HepG2 (cell line): ENCODE measurements around the gene DYRK2. TPM values are rescaled to one million over a fixed set of nuclear protein-coding genes. Genes with fewer than 3 reads are reported as not detected.

Source experiments
- AGO2 ChIP-seq: fragments of 200-400 bp; formaldehyde crosslinking; optimal IDR thresholded peaks from 2 replicates; pipeline ENCODE3; 2017; ENCODE audit warnings: mild to moderate bottlenecking, low read depth, low read length, moderate library complexity
- ARHGAP35 ChIP-seq: sonication (generic); formaldehyde crosslinking; IDR thresholded peaks from 2 replicates; pipeline ENCODE4 v1.9.0; 2022; ENCODE audit warnings: mild to moderate bottlenecking, inconsistent platforms, moderate library complexity, missing genetic modification reagents, borderline replicate concordance
- ATF7 ChIP-seq, 2 experiments: fragments of 450-650 bp in 1 of 2; sonication (generic) in 1 of 2; formaldehyde crosslinking in 1 of 2; IDR thresholded peaks; 2 replicates each; pipeline versions ENCODE4 v1.4.0 to v1.6.1; 2016 to 2020; ENCODE audit warnings: antibody characterized with exemption in 1 of 2, mild to moderate bottlenecking in 1 of 2, missing genetic modification reagents in 1 of 2
- CC2D1A ChIP-seq: sonication (generic); formaldehyde crosslinking; IDR thresholded peaks from 2 replicates; pipeline ENCODE4 v1.8.1; 2023; ENCODE audit warnings: mild to moderate bottlenecking, missing genetic modification reagents
- GATA4 ChIP-seq: sonication (generic); IDR thresholded peaks from 2 replicates; pipeline ENCODE4 v1.6.1; 2016; ENCODE audit warnings: antibody characterized with exemption, low read depth, borderline replicate concordance
- GPN1 ChIP-seq: sonication (generic); formaldehyde crosslinking; IDR thresholded peaks from 2 replicates; pipeline ENCODE4 v1.5.1; 2020; ENCODE audit warnings: missing genetic modification reagents, borderline replicate concordance
- HNF4A ChIP-seq: sonication (generic); formaldehyde crosslinking; IDR thresholded peaks from 2 replicates; pipeline ENCODE4 v1.4.0; 2020; ENCODE audit warnings: missing genetic modification reagents
- HNRNPUL1 ChIP-seq: fragments of 200-400 bp; formaldehyde crosslinking; IDR thresholded peaks from 2 replicates; pipeline ENCODE4 v1.6.1; 2017; ENCODE audit warnings: low read depth, mild to moderate bottlenecking, low read length, moderate library complexity
- KLF12 ChIP-seq: sonication (generic); formaldehyde crosslinking; IDR thresholded peaks from 2 replicates; pipeline ENCODE4 v1.4.0; 2020; ENCODE audit warnings: missing genetic modification reagents, borderline replicate concordance
- LBX2 ChIP-seq: sonication (generic); formaldehyde crosslinking; IDR thresholded peaks from 2 replicates; pipeline ENCODE4 v1.5.0; 2020; ENCODE audit warnings: missing genetic modification reagents, mild to moderate bottlenecking, borderline replicate concordance
- MBD4 ChIP-seq: IDR thresholded peaks from 2 replicates; pipeline ENCODE4 v1.6.1; 2012; ENCODE audit warnings: low read length, inconsistent platforms, borderline replicate concordance
- MEF2D ChIP-seq: sonication (generic); formaldehyde crosslinking; IDR thresholded peaks from 2 replicates; pipeline ENCODE4 v1.5.1; 2020; ENCODE audit warnings: mild to moderate bottlenecking, missing genetic modification reagents
- MZF1 ChIP-seq: sonication (generic); formaldehyde crosslinking; IDR thresholded peaks from 2 replicates; pipeline ENCODE4 v1.8.1; 2023; ENCODE audit warnings: mild to moderate bottlenecking, missing genetic modification reagents, borderline replicate concordance
- PHF5A ChIP-seq: IDR thresholded peaks from one replicate; pipeline ENCODE4 v1.6.1; 2018; ENCODE audit warnings: low read depth, missing genetic modification reagents; ENCODE audit not compliant: unreplicated experiment
- PRPF4 ChIP-seq: fragments of 200-400 bp; formaldehyde crosslinking; IDR thresholded peaks from 2 replicates; pipeline ENCODE4 v1.6.1; 2016; ENCODE audit warnings: low read length, low read depth; ENCODE audit not compliant: poor library complexity, severe bottlenecking
- ZBTB8A ChIP-seq: sonication (generic); formaldehyde crosslinking; IDR thresholded peaks from 2 replicates; pipeline ENCODE4 v1.4.0; 2020; ENCODE audit warnings: mild to moderate bottlenecking, low read depth, missing genetic modification reagents, borderline replicate concordance
- ZNF160 ChIP-seq: sonication (generic); formaldehyde crosslinking; IDR thresholded peaks from 2 replicates; pipeline ENCODE4 v1.8.0; 2022; ENCODE audit warnings: mild to moderate bottlenecking, inconsistent platforms, missing genetic modification reagents
- ZNF296 ChIP-seq: sonication (generic); formaldehyde crosslinking; conservative IDR thresholded peaks from 2 replicates; pipeline ENCODE4 v1.5.0; 2020; ENCODE audit warnings: mild to moderate bottlenecking, missing genetic modification reagents
- ZNF468 ChIP-seq: sonication (generic); formaldehyde crosslinking; IDR thresholded peaks from 2 replicates; pipeline ENCODE4 v1.8.0; 2022; ENCODE audit warnings: mild to moderate bottlenecking, moderate library complexity, missing genetic modification reagents
- ZNF576 ChIP-seq: sonication (generic); formaldehyde crosslinking; IDR thresholded peaks from 2 replicates; pipeline ENCODE4 v1.4.0; 2020; ENCODE audit warnings: mild to moderate bottlenecking, missing genetic modification reagents
- ZNF646 ChIP-seq: sonication (generic); formaldehyde crosslinking; IDR thresholded peaks from 2 replicates; pipeline ENCODE4 v1.9.0; 2021; ENCODE audit warnings: mild to moderate bottlenecking, missing genetic modification reagents
- ZNF691 ChIP-seq: sonication (generic); formaldehyde crosslinking; IDR thresholded peaks from 2 replicates; pipeline ENCODE4 v1.4.0; 2020; ENCODE audit warnings: missing genetic modification reagents, low read depth, mild to moderate bottlenecking, borderline replicate concordance
- polyA plus RNA-seq, 8 experiments: library from polyadenylated mRNA; depleted of rRNA in 3 of 8; stranded (reverse) in 7 of 8; unstranded in 1 of 8; fragments of >200 nt; fragmentation: Illumina TruSeq in 4 of 8; extraction: Trizol in 4 of 8; gene quantifications; 2 replicates each; pipeline versions ENCODE4 v1.2.1 to v1.2.3, GENCODE V29; 2011 to 2016; ENCODE audit warnings: low read depth in 4 of 8, missing spikeins in 1 of 8, mixed read lengths in 1 of 8; ENCODE audit not compliant: insufficient read depth in 1 of 8
- total RNA-seq, 5 experiments: library from RNA; depleted of rRNA; stranded (reverse); fragments of >200 nt; fragmentation: Illumina TruSeq; extraction: Trizol; gene quantifications; 2 replicates each; pipeline ENCODE4 v1.2.3, GENCODE V29; 2016; ENCODE audit warnings: low read depth in 1 of 5

Gene DYRK2
- total and polyA plus RNA-seq, 2 of the 13 experiments (the other 11 are each of a cell fraction or from before 2014, with no cell fraction given) = 8.2 to 11.5 TPM

DNA sequence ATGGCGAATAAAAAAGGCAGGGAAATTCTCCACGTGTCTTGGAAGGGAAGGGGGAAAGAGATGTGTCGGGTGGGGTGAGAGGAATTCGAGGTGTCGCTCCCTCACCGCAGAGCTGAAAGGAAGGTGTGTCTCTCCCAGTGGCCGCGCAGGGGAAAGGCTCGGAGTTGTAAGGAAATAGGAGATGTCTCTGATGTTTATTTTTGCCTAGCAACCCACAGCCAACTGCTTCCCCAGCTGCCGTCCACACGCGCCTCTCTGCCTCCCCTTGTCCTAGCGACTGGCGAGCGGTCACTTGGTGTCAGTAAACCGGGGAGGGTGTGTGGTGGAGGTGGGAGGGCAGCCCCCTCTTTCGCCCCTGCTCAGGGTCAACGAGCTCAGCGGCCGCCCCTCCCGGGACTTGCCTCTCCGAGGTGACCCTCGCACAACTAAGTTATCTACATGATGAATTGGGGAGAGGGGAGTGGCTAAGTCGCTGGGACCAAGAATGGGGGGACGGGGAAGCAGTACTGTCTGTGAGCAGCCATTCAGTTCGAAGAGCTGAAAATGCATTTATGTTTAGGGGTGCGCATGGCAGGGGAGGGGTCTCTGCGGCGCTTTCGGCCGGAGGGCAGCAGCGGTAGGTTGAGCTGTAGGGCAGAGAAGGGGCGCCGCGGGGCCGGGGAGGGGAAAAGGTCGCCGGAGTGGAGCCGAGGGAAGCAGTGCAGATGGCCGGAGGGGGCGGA, 585 bp upstream of the DYRK2 start (continued):
- no peak for TF ChIP-seq HNRNPUL1
- no peak for TF ChIP-seq ZNF296 (CRISPR knock-in tag)
- TF ChIP-seq GATA4 = no peak
- TF ChIP-seq GPN1 (CRISPR knock-in tag) = no peak
- TF ChIP-seq ZNF160 (CRISPR knock-in tag) = no peak
- TF ChIP-seq LBX2 (CRISPR knock-in tag) = no peak
- no peak for TF ChIP-seq ZNF468
- TF ChIP-seq ZNF691 (CRISPR knock-in tag) = no peak
- TF ChIP-seq MBD4 = no peak
- TF ChIP-seq CC2D1A (CRISPR knock-in tag) = no peak
- no peak for TF ChIP-seq PRPF4
- TF ChIP-seq ZNF576 (CRISPR knock-in tag) = no peak
- TF ChIP-seq ZNF646 (CRISPR knock-in tag) = no peak
- TF ChIP-seq HNF4A (CRISPR knock-in tag) = no peak; the same call in 1 of the 2 replicates
- no peak for TF ChIP-seq KLF12 (CRISPR knock-in tag)
- TF ChIP-seq ZBTB8A = no peak
- no peak for TF ChIP-seq MZF1 (CRISPR knock-in tag)
- TF ChIP-seq PHF5A (CRISPR knock-in tag) = no peak
- no peak for TF ChIP-seq AGO2
- no peak for TF ChIP-seq ARHGAP35 (CRISPR knock-in tag)
- TF ChIP-seq ATF7 (IDR thresholded peaks at IDR 0.05) = no peak
- TF ChIP-seq ATF7 (CRISPR knock-in tag; IDR thresholded peaks at IDR 0.05) = no peak
- TF ChIP-seq MEF2D (CRISPR knock-in tag) = no peak
